DND-41 (cell line): ENCODE results near the gene VPS33B.

Experiments used
- ATAC-seq: fragments of 200-7000 bp; cut with Tn5 transposase; 3 replicates; pipeline ENCODE4 v1.9.1; 2021; ENCODE audit warnings: low read depth; ENCODE audit not compliant: insufficient read depth
- DNase-seq: peaks from one replicate; pipeline ENCODE4 v3.0.0-alpha.2; 2020
- H2AFZ ChIP-seq: 2 replicates; pipeline ENCODE4 v1.6.0; 2012; ENCODE audit warnings: low read depth, low read length
- H3K27ac ChIP-seq: 2 replicates; pipeline ENCODE4 v1.5.1; 2012; ENCODE audit warnings: low read length, inconsistent platforms
- H3K27me3 ChIP-seq: fragments of 200-600 bp; sonication (generic); 2 replicates; pipeline ENCODE4 v1.6.0; 2012; ENCODE audit warnings: low read length, mild to moderate bottlenecking, inconsistent platforms; ENCODE audit not compliant: insufficient read depth, poor library complexity
- H3K36me3 ChIP-seq: 2 replicates; pipeline ENCODE4 v1.5.1; 2012; ENCODE audit warnings: low read length, inconsistent platforms; ENCODE audit not compliant: insufficient read depth
- H3K4me1 ChIP-seq: 2 replicates; pipeline ENCODE4 v1.5.1; 2012; ENCODE audit warnings: mild to moderate bottlenecking, low read length; ENCODE audit not compliant: insufficient read depth
- H3K4me2 ChIP-seq: 2 replicates; pipeline ENCODE4 v1.6.0; 2012; ENCODE audit warnings: mild to moderate bottlenecking, moderate library complexity, low read length, inconsistent platforms; ENCODE audit not compliant: insufficient read depth
- H3K4me3 ChIP-seq, 2 experiments: fragments of 200-600 bp in 1 of 2; shearing (Covaris generic) in 1 of 2; 2 replicates each; pipeline ENCODE4 v1.5.1; 2012 to 2016; ENCODE audit warnings: inconsistent platforms in 2 of 2, low read length in 2 of 2, mild to moderate bottlenecking in 2 of 2, low read depth in 1 of 2, moderate library complexity in 1 of 2
- H3K79me2 ChIP-seq: 2 replicates; pipeline ENCODE4 v1.6.0; 2012; ENCODE audit warnings: low read length, inconsistent platforms; ENCODE audit not compliant: insufficient read depth
- H3K9ac ChIP-seq: 2 replicates; pipeline ENCODE4 v1.6.0; 2012; ENCODE audit warnings: low read depth, mild to moderate bottlenecking, inconsistent platforms, low read length, moderate library complexity
- H3K9me3 ChIP-seq: 2 replicates; pipeline ENCODE4 v1.5.1; 2012; ENCODE audit warnings: low read length, moderate library complexity, mild to moderate bottlenecking, inconsistent platforms; ENCODE audit not compliant: insufficient read depth, severe bottlenecking
- H4K20me1 ChIP-seq: 2 replicates; pipeline ENCODE4 v1.6.0; 2012; ENCODE audit warnings: low read length; ENCODE audit not compliant: insufficient read depth
- CTCF ChIP-seq: IDR thresholded peaks from 2 replicates; pipeline ENCODE4 v1.5.1; 2012; ENCODE audit warnings: borderline replicate concordance, low read length, moderate library complexity, mild to moderate bottlenecking; ENCODE audit not compliant: poor library complexity, severe bottlenecking; ENCODE audit errors: extremely low read depth
- EZH2 ChIP-seq: IDR thresholded peaks from 3 replicates; pipeline ENCODE4 v1.6.1; 2012; ENCODE audit warnings: borderline replicate concordance, low read depth, mild to moderate bottlenecking, moderate library complexity, low read length, inconsistent platforms; ENCODE audit not compliant: severe bottlenecking

VPS33B gene

GRCh38 chr15:91007266-91007665, 15.1 kb downstream of the VPS33B start:
- no peaks in the 10 kb centered on the region for H4K20me1 ChIP-seq
- H3K4me1 ChIP-seq, result no peaks in the 10 kb centered on the region
- H3K9me3 ChIP-seq, result no peaks in the 10 kb centered on the region
- ATAC-seq, result no peak
- peaks cover 63% of the 10 kb centered on the region for H3K36me3 ChIP-seq
- no peak overlapping the region for H3K9ac ChIP-seq
- H3K27me3 ChIP-seq, result no peaks in the 10 kb centered on the region
- H3K79me2 ChIP-seq, result no peaks in the 10 kb centered on the region
- H3K4me3 ChIP-seq, result no peak overlapping the region
- no peak for DNase-seq
- no peak overlapping the region for H3K4me2 ChIP-seq
- H3K27ac ChIP-seq, result no peak overlapping the region
- no peak overlapping the region for H2AFZ ChIP-seq
- TF ChIP-seq CTCF (no peak), EZH2 (no peak)

- Histone ChIP-seq H3K27me3 (no peaks in the 10 kb centered on the region), H3K9ac (no peak overlapping the region), H4K20me1 (no peaks in the 10 kb centered on the region), H3K9me3 (no peaks in the 10 kb centered on the region), H3K4me3 (no peak overlapping the region), H2AFZ (no peak overlapping the region), H3K79me2 (peaks cover 2% of the 10 kb centered on the region; the same call in 1 of the 2 replicates), H3K4me1 (peaks cover 1% of the 10 kb centered on the region), H3K4me2 (no peak overlapping the region), H3K27ac (no peak overlapping the region), H3K36me3 (peaks cover 68% of the 10 kb centered on the region)
- ATAC-seq, result no peak
- no peak for DNase-seq
- TF ChIP-seq CTCF, result no peak
- TF ChIP-seq EZH2, result no peak
These were observed 21.2 kb downstream of the VPS33B start for GRCh38 chr15:91001209-91001608.

DNA sequence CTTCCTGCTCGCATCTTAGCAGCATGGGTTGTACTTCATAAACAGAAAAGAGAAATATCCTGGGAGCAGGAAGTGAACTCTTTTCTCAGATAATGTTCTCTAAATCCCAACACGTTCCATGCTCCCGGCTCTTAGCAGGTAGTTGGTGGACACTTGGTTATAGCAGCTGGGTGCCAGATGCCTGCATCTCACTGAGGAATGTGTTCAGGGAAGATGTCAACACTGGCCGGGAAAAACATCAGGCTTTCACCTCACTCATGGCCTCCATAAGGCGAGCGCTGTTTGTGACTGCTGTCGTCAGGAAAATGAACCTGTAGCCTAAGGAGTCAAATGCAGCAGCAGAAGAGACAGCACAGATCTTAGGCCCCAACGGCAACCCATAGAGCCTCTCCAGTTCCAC, 23.7 kb downstream of the VPS33B start:
- H3K27ac ChIP-seq, result no peak overlapping the region
- ATAC-seq (no peak), DNase-seq (no peak)
- no peak overlapping the region for H3K4me2 ChIP-seq
- no peak overlapping the region for H2AFZ ChIP-seq
- no peaks in the 10 kb centered on the region for H4K20me1 ChIP-seq
- H3K4me3 ChIP-seq, result no peak overlapping the region
- no peak for TF ChIP-seq CTCF
- TF ChIP-seq EZH2, result no peak
- H3K27me3 ChIP-seq, result no peaks in the 10 kb centered on the region
- no peaks in the 10 kb centered on the region for H3K9me3 ChIP-seq
- peaks cover 50% of the 10 kb centered on the region for H3K36me3 ChIP-seq
- H3K79me2 ChIP-seq, result peaks cover 20% of the 10 kb centered on the region
- H3K4me1 ChIP-seq, result peaks cover 14% of the 10 kb centered on the region
- H3K9ac ChIP-seq, result no peak overlapping the region
